Breast epithelium (tissue), 3 donors: Measurements from ENCODE around the gene TIMM8A.

Experiments
- POLR2A ChIP-seq: fragments of 450-650 bp; IDR thresholded peaks from one replicate; pipeline ENCODE4 v1.6.1; 2016; ENCODE audit warnings: antibody characterized with exemption, mild to moderate bottlenecking, moderate library complexity
- POLR2AphosphoS5 ChIP-seq, 3 donors: sonication (generic); formaldehyde crosslinking; IDR thresholded peaks; one replicate each; pipeline ENCODE4 v1.6.1; 2017; ENCODE audit warnings: antibody characterized with exemption in 3 of 3
- TF ChIP-seq, protein P1 (sequence below), 3 donors: fragments of 450-650 bp; IDR thresholded peaks; one replicate each; pipeline ENCODE4 v1.5.1; 2016 to 2017; ENCODE audit warnings: antibody characterized with exemption in 3 of 3, mild to moderate bottlenecking in 3 of 3, moderate library complexity in 3 of 3

DNA sequence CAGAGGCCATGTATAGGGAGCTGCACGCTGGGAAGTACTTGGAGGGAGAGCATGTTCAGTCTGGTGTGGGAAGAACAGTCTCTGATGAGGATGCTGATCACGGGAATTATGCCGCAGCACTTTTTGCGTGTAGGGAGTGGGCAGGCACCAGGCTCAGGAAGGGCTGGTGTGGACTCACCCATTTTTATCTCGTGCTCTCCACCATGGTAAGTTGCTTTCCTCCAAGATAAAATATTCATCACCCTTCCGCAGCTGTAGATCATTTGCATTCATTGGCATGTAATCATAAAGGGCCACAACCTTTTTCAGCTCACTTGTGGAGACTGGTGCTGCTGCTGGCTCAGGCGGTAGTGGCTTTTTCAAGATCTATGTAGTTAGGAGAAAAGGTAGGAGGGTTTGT, 11.8 kb upstream of the TIMM8A start:
- TF ChIP-seq, protein P1, sequence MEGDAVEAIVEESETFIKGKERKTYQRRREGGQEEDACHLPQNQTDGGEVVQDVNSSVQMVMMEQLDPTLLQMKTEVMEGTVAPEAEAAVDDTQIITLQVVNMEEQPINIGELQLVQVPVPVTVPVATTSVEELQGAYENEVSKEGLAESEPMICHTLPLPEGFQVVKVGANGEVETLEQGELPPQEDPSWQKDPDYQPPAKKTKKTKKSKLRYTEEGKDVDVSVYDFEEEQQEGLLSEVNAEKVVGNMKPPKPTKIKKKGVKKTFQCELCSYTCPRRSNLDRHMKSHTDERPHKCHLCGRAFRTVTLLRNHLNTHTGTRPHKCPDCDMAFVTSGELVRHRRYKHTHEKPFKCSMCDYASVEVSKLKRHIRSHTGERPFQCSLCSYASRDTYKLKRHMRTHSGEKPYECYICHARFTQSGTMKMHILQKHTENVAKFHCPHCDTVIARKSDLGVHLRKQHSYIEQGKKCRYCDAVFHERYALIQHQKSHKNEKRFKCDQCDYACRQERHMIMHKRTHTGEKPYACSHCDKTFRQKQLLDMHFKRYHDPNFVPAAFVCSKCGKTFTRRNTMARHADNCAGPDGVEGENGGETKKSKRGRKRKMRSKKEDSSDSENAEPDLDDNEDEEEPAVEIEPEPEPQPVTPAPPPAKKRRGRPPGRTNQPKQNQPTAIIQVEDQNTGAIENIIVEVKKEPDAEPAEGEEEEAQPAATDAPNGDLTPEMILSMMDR (IDR thresholded peaks at IDR 0.05): no peak
- TF ChIP-seq POLR2AphosphoS5 (IDR thresholded peaks at IDR 0.05) (no peak), POLR2A (no peak)
